HCT116 (cell line): Measurements from ENCODE around the gene HECW1.
"Not testable (repeated sequence)": the region's sequence is repeated elsewhere in the genome, so short reads cannot be mapped to it uniquely, and the experiment has no call there.

Source experiments
- POLR2A ChIP-seq: IDR thresholded peaks from 2 replicates; pipeline ENCODE4 v1.7.0; 2011; ENCODE audit warnings: borderline replicate concordance; ENCODE audit not compliant: insufficient read depth, insufficient read length; ENCODE audit errors: extremely low read depth
- ZNF274 ChIP-seq: fragments of 200-500 bp; sonication (Bioruptor generic); IDR thresholded peaks from 2 replicates; pipeline ENCODE4 v1.6.1; 2014; ENCODE audit warnings: mild to moderate bottlenecking, low read depth, low read length, inconsistent platforms
- TF ChIP-seq, protein P1 (sequence below), 3 experiments: fragments of 200-600 bp in 1 of 3; sonication (generic) in 1 of 3; IDR thresholded peaks in 2 of 3; conservative IDR thresholded peaks in 1 of 3; 2 replicates each; pipeline ENCODE4 v1.5.1; 2012 to 2017; ENCODE audit warnings: low read depth in 2 of 3, low read length in 2 of 3, antibody characterized with exemption in 1 of 3, borderline replicate concordance in 1 of 3, control low read depth in 1 of 3, mild to moderate bottlenecking in 1 of 3, mixed read lengths in 1 of 3, mixed run types in 1 of 3, moderate library complexity in 1 of 3; ENCODE audit not compliant: insufficient read depth in 1 of 3

GRCh38 chr7:43486008-43486407, 373.6 kb downstream of the HECW1 start:
- TF ChIP-seq, protein P1, sequence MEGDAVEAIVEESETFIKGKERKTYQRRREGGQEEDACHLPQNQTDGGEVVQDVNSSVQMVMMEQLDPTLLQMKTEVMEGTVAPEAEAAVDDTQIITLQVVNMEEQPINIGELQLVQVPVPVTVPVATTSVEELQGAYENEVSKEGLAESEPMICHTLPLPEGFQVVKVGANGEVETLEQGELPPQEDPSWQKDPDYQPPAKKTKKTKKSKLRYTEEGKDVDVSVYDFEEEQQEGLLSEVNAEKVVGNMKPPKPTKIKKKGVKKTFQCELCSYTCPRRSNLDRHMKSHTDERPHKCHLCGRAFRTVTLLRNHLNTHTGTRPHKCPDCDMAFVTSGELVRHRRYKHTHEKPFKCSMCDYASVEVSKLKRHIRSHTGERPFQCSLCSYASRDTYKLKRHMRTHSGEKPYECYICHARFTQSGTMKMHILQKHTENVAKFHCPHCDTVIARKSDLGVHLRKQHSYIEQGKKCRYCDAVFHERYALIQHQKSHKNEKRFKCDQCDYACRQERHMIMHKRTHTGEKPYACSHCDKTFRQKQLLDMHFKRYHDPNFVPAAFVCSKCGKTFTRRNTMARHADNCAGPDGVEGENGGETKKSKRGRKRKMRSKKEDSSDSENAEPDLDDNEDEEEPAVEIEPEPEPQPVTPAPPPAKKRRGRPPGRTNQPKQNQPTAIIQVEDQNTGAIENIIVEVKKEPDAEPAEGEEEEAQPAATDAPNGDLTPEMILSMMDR (IDR thresholded peaks at IDR 0.05 in 2 of 3, conservative IDR thresholded peaks at IDR 0.05 in 1 of 3; ENCODE audit: borderline replicate concordance in 1 of 3, insufficient read depth in 1 of 3, low read depth in 2 of 3, low read length in 2 of 3), result not testable (repeated sequence)
- TF ChIP-seq ZNF274, POLR2A: not testable (repeated sequence)
